GM12892 (cell line): ENCODE data around the gene SELPLG.

Experiments used
- DNase-seq: peaks from one replicate; pipeline ENCODE4 v3.0.0; 2011; ENCODE audit not compliant: insufficient read length
- FAIRE-seq: peaks from 2 replicates; lab custom pipeline; 2011; peaks lifted over from hg19 to GRCh38; lab: Jason Lieb, UNC
- POLR2A ChIP-seq: IDR thresholded peaks from 2 replicates; pipeline ENCODE4 v1.6.1; 2011; ENCODE audit warnings: low read depth, low read length, control low read depth
- POLR2AphosphoS5 ChIP-seq: IDR thresholded peaks from 2 replicates; pipeline ENCODE4 v1.6.1; 2011; ENCODE audit warnings: low read depth, low read length, control low read depth
- TAF1 ChIP-seq: IDR thresholded peaks from 2 replicates; pipeline ENCODE4 v1.6.1; 2011; ENCODE audit warnings: low read depth, mild to moderate bottlenecking, control low read depth, low read length, borderline replicate concordance

Gene SELPLG

DNA sequence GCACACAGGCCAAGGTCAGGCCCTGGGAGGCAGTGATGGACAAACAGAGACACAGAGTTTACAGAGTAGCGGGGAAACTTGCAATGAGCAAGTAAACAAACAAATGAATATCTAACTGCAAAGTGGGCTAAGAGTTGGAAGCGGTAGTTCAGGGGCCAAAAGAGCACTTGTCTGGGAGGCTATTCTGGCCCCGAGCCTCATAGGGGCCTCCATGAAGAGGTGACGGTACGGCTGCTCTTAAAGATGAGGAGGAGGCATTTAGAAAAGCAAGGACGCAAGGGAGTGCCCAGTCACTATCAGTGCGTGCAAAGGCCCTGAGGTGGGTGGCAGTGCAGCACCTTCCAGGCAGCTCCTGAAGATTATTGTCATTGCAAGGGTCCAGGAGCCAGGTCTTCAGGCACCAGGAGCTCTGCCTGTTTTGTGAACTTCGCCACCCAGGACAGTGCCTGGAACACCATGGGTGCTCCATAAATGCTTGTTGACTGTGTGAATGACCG lies 31.4 kb downstream of the SELPLG start:
- no peak for TF ChIP-seq TAF1
- no peak for DNase-seq
- no peak for FAIRE-seq

DNA sequence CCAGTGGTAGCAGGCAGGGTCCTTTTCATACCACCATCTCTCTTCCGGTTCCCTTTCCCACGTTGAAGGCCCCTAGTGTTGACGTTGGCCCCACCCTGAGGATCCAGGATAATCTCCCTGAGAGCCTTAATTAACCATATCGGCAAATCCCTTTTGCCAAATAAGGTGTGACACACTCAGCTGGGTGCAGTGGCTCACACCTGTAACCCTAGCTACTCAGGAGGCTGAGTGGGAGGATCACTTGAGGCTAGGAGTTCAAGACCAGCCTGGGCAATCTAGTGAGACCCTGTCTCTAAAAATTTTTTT lies 33.0 kb downstream of the SELPLG start:
- DNase-seq (no peak), FAIRE-seq (no peak)
- TF ChIP-seq POLR2A (no peak), POLR2AphosphoS5 (no peak), TAF1 (no peak)

- DNase-seq (no peak), FAIRE-seq (no peak)
- no peak for TF ChIP-seq TAF1
- no peak for TF ChIP-seq POLR2AphosphoS5
- no peak for TF ChIP-seq POLR2A
Measured at GRCh38 chr12:108599948-108600701, 33.6 kb downstream of the SELPLG start.

DNA sequence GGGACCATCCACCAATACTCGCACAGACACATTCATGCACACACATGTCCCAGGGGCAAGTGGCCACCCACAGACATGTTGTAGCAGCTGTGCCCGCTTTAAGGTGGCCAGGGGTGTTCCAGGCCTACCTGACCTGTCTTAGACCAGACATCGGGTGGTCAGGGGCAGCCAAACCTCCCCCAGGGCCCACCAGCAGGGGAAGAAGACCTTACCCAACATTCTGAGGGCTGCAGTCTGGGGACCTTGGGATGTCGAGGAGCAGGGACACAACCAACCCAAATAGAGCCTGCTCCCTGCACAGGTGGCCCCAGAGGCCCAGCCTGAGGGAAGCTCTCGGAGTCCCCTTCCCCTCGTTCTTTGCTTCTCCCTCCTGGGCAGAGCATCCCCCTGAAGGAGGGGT lies 34.2 kb downstream of the SELPLG start:
- no peak for DNase-seq

GRCh38 chr12:108598553-108599250 lies 35.0 kb downstream of the SELPLG start:
- no peak for FAIRE-seq

More for the DNA sequence above, 34.2 kb downstream of the SELPLG start:
- FAIRE-seq, result no peak
- TF ChIP-seq POLR2A (no peak), TAF1 (no peak), POLR2AphosphoS5 (no peak)

DNA sequence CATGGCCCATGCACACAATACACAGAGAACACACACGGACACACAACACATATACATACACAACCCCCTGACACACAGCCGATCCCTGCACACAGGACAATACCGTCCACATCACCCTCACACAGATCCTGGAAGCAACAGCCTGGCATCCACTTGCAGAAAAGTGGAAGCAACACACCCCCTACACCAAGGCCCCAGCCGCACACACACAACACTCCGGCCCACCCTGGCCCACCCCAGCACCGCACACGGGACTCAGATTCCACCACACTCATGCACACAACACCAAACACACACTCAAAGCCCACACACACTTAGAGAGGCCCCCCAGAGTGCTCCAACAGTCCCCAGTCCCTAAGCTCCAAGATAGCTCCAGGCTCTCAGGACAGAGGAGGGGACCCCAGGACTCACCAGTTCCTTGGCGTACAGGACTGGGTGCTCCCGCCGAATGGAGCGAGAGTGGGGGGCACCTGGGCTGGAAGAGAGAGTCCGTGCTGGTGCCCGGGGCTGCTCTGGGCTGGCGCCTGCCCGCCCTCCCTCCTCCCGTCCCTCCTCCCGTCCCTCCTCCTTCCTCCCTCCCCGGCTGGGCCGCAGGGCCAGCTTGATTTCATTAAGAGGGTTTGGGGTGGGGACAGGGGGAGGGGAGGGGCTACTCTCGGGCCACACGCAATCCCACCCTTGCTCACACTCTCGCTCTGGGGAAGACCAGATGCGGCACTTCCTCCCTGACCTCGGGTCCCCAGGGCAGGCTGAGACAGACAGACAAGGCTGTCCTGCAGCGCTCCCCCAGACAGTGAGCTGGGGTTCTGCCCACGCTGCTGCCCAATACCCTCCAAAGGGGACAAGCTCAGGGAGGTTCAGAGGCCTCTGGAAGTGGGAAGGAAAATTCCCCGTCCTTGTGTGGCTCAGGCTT lies 35.9 kb downstream of the SELPLG start, which contains the start of gene TMEM119:
Gene TMEM119 (minus strand): TSS at position 526 of the 913 bp plus-strand sequence. CDS start 5,701 bp downstream, outside the sequence.
- TF ChIP-seq POLR2AphosphoS5 (no peak), TAF1 (no peak), POLR2A (no peak)
- no peak for DNase-seq
- no peak for FAIRE-seq

More at GRCh38 chr12:108598553-108599250, 35.0 kb downstream of the SELPLG start:
- TF ChIP-seq TAF1 (no peak), POLR2A (no peak), POLR2AphosphoS5 (no peak)
- no peak for DNase-seq

- TF ChIP-seq POLR2AphosphoS5 (no peak), POLR2A (no peak), TAF1 (no peak)
- FAIRE-seq, result no peak
- DNase-seq, result no peak
Measured at GRCh38 chr12:108596854-108597558, 36.7 kb downstream of the SELPLG start.

DNA sequence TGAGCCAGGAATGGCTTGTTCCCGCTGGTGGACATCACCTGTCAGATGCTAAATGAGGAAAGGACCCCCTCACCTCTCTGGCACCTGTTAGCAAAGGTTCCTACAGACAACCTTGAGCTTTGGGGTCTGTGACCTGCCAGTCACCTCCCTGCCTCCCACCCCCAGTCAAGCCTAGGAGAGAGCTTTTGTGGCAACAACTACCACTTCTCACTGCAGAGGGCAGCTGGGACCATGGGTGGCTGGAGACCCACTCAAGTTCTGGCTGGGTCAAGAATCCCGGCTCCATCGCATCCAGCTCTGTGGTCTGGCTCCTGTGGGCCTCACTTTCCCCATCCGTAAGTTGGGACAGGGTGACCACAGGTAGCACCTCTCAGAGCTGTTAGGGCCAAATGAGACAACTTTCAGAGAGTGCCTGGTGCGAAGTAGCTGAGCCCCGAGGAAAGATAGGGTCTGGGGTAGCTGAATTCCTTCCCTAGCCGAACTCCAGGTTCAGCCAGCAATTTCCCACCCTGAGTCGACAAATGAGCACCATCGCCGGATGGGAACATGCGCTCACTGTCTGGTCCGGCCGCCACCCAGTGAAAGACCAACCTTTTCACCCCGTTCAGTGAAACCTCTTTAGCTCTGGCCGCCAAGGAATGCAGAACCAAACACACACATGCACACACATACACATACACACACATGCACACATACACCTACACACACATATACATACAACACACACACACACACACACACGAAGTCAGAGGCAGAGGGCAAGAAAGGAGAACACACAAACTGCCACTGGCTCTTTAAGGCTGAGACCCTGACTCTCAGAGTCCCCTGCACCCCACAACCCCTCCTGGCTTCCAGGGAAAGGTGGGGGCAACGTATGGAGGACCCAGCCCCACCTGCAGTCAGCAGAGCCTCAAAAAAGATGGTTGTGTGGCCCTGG lies 37.7 kb downstream of the SELPLG start:
- no peak for DNase-seq
- FAIRE-seq, result no peak
- TF ChIP-seq POLR2A, result no peak
- no peak for TF ChIP-seq TAF1
- TF ChIP-seq POLR2AphosphoS5, result no peak

DNA sequence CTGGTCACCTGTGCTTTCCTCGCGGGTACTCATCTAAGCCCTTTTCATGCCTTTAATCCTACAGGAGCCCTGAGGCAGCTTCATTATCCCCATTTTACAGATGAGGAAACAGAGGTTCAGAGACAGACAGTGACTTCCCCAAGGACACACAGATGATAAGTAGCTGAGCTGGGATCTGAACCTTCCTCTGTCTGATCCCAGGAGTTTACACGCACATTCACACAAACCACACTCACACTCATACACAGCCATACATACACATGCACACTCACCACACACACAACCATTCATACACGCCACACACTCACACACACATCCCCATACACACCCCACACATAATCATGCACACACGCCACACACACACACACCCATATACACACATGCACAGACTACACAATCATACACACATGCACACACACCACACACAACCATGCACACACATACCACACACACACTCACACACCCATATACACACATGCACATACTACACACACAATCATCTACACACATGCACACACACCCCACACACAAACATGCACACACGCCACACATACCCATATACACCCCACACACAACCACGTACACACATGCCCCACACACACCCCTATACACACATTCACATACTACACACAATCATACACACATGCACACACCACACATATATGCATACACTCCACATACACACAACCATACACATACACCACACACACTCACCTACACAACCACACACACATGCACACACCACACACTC lies 38.6 kb downstream of the SELPLG start:
- peak; percentile 84 for FAIRE-seq
- TF ChIP-seq TAF1 (no peak), POLR2AphosphoS5 (no peak), POLR2A (no peak)
- DNase-seq, result no peak
